Pancreas (tissue), 10 donors: ENCODE data around the gene ZNF835. TPM values are rescaled to one million over a fixed set of nuclear protein-coding genes. Genes with fewer than 3 reads are reported as not detected.
"Not testable (repeated sequence)": the region's sequence is repeated elsewhere in the genome, so short reads cannot be mapped to it uniquely, and the experiment has no call there.

ENCODE experiments used
- ATAC-seq, 4 donors: fragments of 200-7000 bp; cut with Tn5 transposase; one replicate each; pipeline versions ENCODE4 v1.8.0 to v1.9.1; 2020; ENCODE audit warnings: mild to moderate bottlenecking in 4 of 4, moderate library complexity in 4 of 4
- DNase-seq, 6 donors: peaks; one replicate each; pipeline ENCODE4 v3.0.0-alpha.2; 2020
- FAIRE-seq: peaks from 2 replicates; lab custom pipeline; 2012; peaks lifted over from hg19 to GRCh38; lab: Jason Lieb, UNC
- H3K27ac ChIP-seq, 4 donors: fragments of 200-600 bp; sonication (generic); 1 replicate in 3 of 4; 2 replicates in 1 of 4; pipeline versions ENCODE4 v1.5.0 to v1.8.0; 2020
- H3K27me3 ChIP-seq, 4 donors: fragments of 200-600 bp; one replicate each; pipeline ENCODE4 v1.8.0; 2021
- H3K36me3 ChIP-seq, 3 donors: fragments of 200-600 bp; sonication (generic) in 1 of 3; one replicate each; pipeline versions ENCODE4 v1.5.0 to v1.8.0; 2020 to 2021
- H3K4me1 ChIP-seq, 3 donors: fragments of 200-600 bp; one replicate each; pipeline ENCODE4 v1.8.0; 2021
- H3K4me3 ChIP-seq, 4 donors: fragments of 200-600 bp; sonication (generic) in 2 of 4; one replicate each; pipeline versions ENCODE4 v1.5.0 to v1.8.0; 2020 to 2021
- H3K9me3 ChIP-seq, 4 donors: fragments of 200-600 bp; one replicate each; pipeline ENCODE4 v1.8.0; 2021
- whole genome bisulfite sequencing, 2 donors: extraction: QIAGEN DNeasy Blood & Tissue Kit; methylation state at CpG; one replicate each; pipeline ENCODE4 v1.1.7; 2013; 5-methylcytosine and 5-hydroxymethylcytosine counted together
- intact Hi-C, 3 donors: fragments of 100-400 bp; cut with DNase I; formaldehyde crosslinking; loops; one replicate each; pipeline versions ENCODE4 v1.11.1 to v1.14.2; 2022
- polyA plus RNA-seq, 2 donors: library from polyadenylated mRNA; stranded (reverse); fragments of 200-250 nt; gene quantifications; one replicate each; pipeline ENCODE4 v1.2.3, GENCODE V29; 2013
- total RNA-seq, 6 donors: library from RNA; stranded (reverse); fragmentation: NEBNext Ultra II Directional in 4 of 6; extraction: Animal tissue kit (Norgen Biotek cat#: 25700) in 4 of 6; gene quantifications; one replicate each; pipeline versions ENCODE4 v1.2.1 to v1.2.4, GENCODE V29; 2021 to 2023
- TF ChIP-seq, protein P1 (sequence below), 4 donors: fragments of 200-600 bp; sonication (generic) in 3 of 4; IDR thresholded peaks; one replicate each; pipeline versions ENCODE4 v1.5.0 to v1.8.0; 2021; ENCODE audit warnings: antibody characterized with exemption in 4 of 4
- donor health status: healthy with polysubstance abuse.
- donor health status: DM: no; HTN: no; CAD: no; lungs with moderate emphysema.
- donor health status: DM: no; HTN: no; CAD: no.
- donor health status: control.
- donor health status: control.
- donor health status: Bipolar disorder and iron deficiency.
- donor health status: DM: yes; HTN: yes; CAD: no.
- donor health status: DM: no; HTN: no; CAD: no.
- donor health status: DM: no; HTN: no; CAD: no.
- donor health status: DM: yes; HTN: yes; CAD: no.

The ZNF835 gene
- total and polyA plus RNA-seq, 8 donors, result 0.34 to 4.8 (median 0.91) TPM

GRCh38 chr19:56681702-56682101 lies 10.1 kb upstream of the ZNF835 start:
- H3K9me3 ChIP-seq, result no peaks in the 10 kb centered on the region
- H3K27me3 ChIP-seq, result no peaks in the 10 kb centered on the region
- TF ChIP-seq, protein P1, sequence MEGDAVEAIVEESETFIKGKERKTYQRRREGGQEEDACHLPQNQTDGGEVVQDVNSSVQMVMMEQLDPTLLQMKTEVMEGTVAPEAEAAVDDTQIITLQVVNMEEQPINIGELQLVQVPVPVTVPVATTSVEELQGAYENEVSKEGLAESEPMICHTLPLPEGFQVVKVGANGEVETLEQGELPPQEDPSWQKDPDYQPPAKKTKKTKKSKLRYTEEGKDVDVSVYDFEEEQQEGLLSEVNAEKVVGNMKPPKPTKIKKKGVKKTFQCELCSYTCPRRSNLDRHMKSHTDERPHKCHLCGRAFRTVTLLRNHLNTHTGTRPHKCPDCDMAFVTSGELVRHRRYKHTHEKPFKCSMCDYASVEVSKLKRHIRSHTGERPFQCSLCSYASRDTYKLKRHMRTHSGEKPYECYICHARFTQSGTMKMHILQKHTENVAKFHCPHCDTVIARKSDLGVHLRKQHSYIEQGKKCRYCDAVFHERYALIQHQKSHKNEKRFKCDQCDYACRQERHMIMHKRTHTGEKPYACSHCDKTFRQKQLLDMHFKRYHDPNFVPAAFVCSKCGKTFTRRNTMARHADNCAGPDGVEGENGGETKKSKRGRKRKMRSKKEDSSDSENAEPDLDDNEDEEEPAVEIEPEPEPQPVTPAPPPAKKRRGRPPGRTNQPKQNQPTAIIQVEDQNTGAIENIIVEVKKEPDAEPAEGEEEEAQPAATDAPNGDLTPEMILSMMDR (IDR thresholded peaks at IDR 0.05), result no peak
- intact Hi-C loops, result no loop called here
- no peaks in the 10 kb centered on the region for H3K4me1 ChIP-seq
- 79 to 81% methylated on average over 8 of the region's 8 CpGs for WGBS, 2 donors
- DNase-seq (no peak), FAIRE-seq (no peak), ATAC-seq (no peak)
- no peak overlapping the region for H3K27ac ChIP-seq
- no peaks in the 10 kb centered on the region for H3K36me3 ChIP-seq
- H3K4me3 ChIP-seq, result no peak overlapping the region

DNA sequence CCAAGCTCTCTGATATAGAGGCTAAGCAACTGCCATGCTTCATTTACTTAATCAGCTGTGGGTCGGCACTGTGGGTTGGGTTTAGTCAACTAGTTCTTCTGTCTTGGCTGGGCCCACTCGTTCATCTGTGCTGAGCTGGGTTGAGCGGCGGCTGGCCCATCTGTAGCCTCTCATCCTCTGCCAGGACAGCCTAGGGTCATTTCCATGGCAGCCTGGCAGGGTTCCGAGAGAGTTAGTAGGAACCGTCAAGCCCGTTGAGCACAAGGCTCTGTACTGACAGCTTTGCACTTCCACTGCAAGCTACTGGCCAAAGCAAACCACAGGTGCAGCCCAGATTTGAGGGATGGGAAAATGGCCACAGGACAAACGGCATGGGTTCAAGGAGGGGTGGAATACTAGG lies 6.6 kb upstream of the ZNF835 start:
- TF ChIP-seq, protein P1 (IDR thresholded peaks at IDR 0.05), result no peak
- no peaks in the 10 kb centered on the region for H3K27me3 ChIP-seq

DNA sequence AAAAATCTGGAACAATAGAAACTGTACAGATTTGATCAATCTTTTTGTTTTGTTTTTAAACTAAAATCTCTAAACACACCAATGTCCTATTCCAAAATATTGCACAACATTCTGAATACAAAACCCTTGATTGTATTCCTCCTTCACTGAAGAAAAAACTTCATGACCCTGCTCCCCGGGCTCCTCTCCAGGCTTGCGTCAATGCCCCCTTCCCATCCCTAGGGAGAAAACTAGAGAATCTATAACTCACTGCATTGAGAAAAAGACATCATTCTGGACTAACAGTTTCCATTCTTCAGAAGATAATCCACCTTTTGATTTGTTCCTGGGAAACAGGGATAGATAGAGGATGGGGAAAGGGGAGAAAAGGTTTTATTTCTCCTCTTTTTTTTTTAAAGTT lies 1.1 kb upstream of the ZNF835 start:
- H3K27me3 ChIP-seq, FAIRE-seq, H3K27ac ChIP-seq, H3K4me1 ChIP-seq, intact Hi-C loops, DNase-seq, H3K9me3 ChIP-seq, H3K4me3 ChIP-seq, ATAC-seq, H3K36me3 ChIP-seq: not testable (repeated sequence)
- 54 to 67% methylated on average over 2 of the region's 2 CpGs for WGBS, 2 donors

More for the DNA sequence above, 6.6 kb upstream of the ZNF835 start:
- intact Hi-C loops, result no loop called here
- no peak for DNase-seq
- Histone ChIP-seq H3K27ac (no peak overlapping the region), H3K9me3 (no peaks in the 10 kb centered on the region), H3K4me1 (no peaks in the 10 kb centered on the region), H3K36me3 (no peaks in the 10 kb centered on the region), H3K4me3 (no peak overlapping the region)
- WGBS, 2 donors, result 71 to 76% methylated on average over 8 of the region's 8 CpGs
- FAIRE-seq, result no peak
- no peak for ATAC-seq

DNA sequence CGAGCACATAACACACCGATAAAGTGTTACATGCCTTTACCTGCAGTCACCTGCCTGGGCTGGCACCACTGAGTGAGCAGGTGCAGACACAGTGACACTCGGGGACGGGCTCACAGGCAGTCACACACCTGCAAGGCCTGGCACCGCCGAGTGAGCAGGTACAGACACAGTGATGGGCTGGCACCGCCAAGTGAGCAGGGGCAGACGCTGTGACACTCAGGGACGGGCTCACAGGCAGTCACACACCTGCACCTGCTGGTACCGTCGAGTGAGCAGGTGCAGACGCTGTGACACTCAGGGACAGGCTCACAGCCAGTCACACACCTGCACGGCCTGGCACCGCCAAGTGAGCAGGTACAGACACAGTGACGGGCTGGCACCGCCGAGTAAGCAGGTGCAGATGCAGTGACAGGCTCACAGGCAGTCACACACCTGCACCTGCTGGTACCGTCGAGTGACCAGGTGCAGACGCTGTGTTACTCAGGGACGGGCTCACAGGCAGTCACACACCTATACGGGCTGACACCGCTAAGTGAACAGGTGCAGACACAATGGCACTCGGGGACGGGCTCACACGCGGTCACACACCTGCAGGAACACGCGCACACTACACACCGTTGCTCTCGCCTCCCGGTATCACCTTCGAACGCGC lies 470 bp downstream of the ZNF835 start:
- Histone ChIP-seq H3K27me3 (no peaks in the 10 kb centered on the region), H3K4me1 (no peaks in the 10 kb centered on the region), H3K9me3 (no peaks in the 10 kb centered on the region), H3K27ac (peak overlapping the region in 2 of 4 donors; percentile 31 to 44), H3K36me3 (no peaks in the 10 kb centered on the region), H3K4me3 (peak overlapping the region; percentile 18 to 61 (median 47))
- intact Hi-C loops, result no loop called here
- TF ChIP-seq, protein P1 (IDR thresholded peaks at IDR 0.05), result no peak
- ATAC-seq (peak; percentile 61 to 82 (median 74)), DNase-seq (peak in 5 of 6 donors; percentile 49 to 76 (median 69)), FAIRE-seq (no peak)
- 12% methylated on average over 35 of the region's 35 CpGs for WGBS, 2 donors

GRCh38 chr19:56670401-56670960 lies 1.1 kb downstream of the ZNF835 start:
- Histone ChIP-seq H3K36me3 (no peaks in the 10 kb centered on the region), H3K27me3 (no peaks in the 10 kb centered on the region), H3K4me3 (peak overlapping the region in 3 of 4 donors; percentile 41 to 61 (median 53)), H3K4me1 (no peaks in the 10 kb centered on the region), H3K9me3 (no peaks in the 10 kb centered on the region), H3K27ac (no peak overlapping the region)
- no peak for FAIRE-seq
- no peak for ATAC-seq
- TF ChIP-seq, protein P1 (IDR thresholded peaks at IDR 0.05), result no peak
- intact Hi-C loops, result no loop called here
- 60 to 69% methylated on average over 17 of the region's 17 CpGs for WGBS, 2 donors
- DNase-seq, result no peak
